HG02763 (cell line): ENCODE results near the gene UBE2C.
"Not testable (repeated sequence)": the region's sequence is repeated elsewhere in the genome, so short reads cannot be mapped to it uniquely, and the experiment has no call there.

Source experiments
- ATAC-seq: cut with Tn5 transposase; IDR thresholded peaks from one replicate; pipeline ENCODE4 v1.9.1; 2021; ENCODE audit warnings: mild to moderate bottlenecking, moderate library complexity; ENCODE audit not compliant: unreplicated experiment

Gene UBE2C

DNA sequence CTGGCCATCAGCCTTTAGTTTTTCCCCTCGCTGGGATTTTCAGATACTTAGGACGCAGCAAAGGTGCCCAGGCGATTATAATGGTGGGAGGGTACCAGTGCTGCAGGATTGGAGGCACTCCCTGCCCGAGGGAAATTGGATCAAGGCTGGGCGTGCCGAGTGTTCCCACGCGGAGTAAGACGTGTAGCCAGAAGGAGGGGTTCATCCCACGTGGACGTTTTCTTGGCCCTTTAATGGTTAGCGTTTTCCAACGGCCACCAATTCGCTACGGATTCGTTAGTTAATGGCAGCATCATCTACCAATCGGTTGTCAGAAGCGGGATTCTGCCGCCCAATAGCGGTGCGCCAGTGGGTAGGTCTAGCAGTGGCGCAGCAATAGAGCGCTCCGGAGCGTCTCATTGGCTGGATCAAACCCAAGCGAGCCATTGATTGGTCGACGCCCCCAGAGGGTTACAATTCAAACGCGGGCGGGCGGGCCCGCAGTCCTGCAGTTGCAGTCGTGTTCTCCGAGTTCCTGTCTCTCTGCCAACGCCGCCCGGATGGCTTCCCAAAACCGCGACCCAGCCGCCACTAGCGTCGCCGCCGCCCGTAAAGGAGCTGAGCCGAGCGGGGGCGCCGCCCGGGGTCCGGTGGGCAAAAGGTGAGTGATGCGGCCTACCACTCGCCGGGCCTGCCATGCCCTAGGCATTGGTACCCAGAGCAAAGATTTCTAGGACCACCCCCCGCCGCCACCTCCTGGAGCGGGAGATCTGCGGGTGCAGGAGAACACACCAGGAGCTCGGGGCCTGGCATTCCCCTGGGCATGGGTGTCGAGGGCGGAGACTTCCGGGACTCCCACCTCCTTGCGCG, at the start of gene UBE2C:
Gene UBE2C (plus strand): TSS at position 488 of the 849 bp plus-strand sequence. CDS start 52 bp downstream, at position 540.
- peak; percentile 97 for ATAC-seq

DNA sequence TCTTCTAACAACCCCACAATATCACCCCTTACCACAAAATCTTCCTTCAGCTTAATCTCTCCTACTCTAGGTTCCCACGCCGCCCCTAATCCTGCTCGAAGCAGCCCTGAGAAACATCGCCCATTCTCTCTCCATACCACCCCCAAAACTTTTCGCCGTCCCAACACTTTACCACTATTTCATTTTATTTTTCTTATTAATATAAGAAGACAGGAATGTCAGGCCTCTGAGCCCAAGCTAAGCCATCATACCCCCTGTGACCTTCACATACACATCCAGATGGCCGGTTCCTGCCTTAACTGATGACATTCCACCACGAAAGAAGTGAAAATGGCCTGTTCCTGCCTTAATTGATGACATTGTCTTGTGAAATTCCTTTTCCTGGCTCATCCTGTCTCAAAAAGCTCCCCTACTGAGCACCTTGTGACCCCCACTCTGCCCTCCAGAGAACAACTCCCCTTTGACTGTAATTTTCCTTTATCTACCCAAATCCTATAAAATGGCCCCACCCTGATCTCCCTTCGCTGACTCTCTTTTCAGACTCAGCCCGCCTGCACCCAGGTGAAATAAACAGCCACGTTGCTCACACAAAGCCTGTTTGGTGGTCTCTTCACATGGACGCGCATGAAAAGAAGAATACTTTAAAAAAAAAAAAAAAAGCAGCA, 47.7 kb upstream of the UBE2C start:
- ATAC-seq, result not testable (repeated sequence)

DNA sequence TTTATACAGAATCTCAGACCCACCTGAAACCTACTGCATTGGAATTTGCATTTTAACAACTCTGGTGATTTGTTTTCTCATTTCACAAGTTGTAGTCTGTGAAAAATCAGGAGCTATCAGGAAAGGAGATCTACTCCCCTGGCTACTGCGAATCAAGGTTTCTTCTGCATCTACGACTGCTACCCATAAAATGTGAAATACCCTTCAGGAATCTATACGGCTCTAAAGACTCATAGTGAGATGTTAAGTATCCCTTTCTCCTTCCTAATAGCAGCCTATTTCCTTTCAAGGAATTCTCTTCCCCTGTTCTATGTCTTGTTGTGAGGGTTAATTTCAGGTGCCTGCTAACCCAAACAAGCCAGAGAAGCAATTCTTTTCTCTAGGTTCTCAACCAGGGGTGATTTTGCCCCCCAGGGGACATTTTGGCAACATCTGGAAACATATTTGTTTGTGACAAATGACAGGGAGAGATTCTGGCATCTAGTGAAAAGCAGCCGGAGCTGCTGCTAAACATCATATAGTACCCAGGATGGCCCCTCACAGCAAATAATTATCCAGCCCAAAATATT, 47.1 kb upstream of the UBE2C start:
- ATAC-seq, result no peak

DNA sequence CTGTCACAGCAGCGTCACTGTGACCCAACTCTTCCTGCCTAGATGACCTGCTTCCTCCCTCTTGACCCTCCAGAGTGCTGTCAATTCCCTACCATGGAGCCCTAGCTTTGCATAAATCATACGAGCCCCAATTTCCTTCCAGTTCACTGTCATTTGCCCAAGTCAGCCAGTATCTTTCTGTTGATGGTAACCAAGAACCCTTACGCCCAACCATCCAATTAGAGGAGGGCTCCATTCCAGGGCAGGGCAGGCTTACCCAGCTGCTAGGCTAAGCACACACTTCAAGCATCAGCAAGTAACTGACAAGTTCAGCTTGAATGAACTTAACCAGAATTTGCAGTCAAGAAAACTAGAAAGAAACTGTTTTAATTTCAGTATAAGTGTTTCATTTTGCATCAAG, 46.5 kb upstream of the UBE2C start:
- no peak for ATAC-seq

DNA sequence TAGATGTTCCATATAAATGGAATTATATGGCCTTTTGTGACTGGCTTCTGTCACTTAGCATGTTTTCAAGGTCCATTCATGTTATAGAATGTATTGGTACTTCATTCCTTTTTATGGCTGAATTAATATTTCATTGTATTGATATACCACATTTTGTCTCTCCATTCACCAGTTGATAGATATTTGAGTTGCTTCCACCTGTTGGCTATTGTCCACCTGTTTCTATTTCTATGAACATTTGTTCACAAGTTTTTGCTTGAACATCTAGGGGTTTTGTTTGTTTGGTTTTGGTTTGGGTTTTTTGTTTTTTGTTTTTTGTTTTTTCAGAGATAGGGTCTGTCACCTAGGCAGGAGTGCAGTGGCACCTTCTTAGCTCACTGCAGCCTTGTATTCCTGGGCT, 44.0 kb upstream of the UBE2C start:
- no peak for ATAC-seq

DNA sequence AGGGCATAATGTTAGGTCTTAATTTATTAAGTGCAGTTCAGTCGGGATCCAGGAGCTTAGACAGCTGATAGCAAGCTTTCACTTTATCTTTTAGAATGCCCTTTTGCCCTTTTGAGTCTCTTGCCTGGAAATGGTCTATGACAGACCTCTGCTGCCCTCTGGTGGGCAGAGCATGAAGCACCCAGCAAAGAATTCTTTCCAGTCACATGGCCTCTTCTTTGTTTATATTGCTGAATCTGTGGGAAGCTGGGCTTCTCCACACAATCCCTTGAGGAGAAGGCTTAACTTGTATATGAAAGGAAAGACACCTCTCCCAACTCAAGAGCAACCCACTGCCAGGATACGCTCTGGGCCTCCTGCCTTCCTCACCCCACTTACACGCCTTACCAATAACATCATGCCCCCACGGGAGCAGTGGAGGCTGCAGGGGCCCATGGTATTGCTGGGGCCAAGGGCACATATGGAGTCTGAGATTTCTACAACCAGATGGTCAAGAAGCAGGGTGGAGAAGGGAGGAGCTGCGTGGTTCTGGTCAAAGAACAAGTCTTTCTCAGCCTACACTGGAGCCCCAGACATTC, 41.2 kb upstream of the UBE2C start:
- no peak for ATAC-seq

DNA sequence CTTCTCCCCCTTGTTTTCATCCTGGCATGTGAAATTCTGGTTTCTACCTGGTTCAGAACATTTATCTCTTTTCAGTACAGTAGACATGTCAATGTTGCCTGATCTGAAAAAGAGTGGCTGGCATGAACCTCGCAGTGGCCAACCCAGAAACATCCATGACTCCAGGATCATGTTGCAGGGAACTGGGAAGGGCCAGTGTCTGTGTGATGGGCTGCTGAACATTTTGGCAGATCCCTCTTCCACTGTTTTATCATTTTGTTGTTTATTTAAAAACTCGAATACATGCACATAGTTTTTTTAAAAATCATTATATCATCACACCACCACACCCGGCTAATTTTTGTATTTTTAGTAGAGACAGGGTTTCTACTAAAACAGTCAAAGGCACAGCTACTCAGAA, 39.8 kb upstream of the UBE2C start:
- no peak for ATAC-seq

DNA sequence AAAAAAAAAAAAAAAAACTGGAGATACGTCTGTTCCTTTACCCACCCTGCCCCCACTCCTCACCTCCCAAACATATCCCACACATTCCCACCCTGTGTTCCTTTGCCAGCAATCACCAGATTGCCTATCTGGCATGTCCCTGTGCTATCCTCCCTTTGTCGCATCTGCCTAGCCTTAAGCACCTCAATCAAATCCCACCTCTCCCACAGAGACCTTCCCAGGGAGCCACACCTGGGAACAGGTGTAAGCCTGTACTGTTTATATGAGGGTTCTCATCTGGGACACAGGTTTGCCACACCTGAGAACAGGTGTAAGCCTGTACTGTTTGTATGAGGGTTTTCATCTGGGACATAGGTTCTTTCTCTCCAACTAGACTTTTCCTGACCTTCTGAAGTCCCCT, 37.5 kb upstream of the UBE2C start:
- no peak for ATAC-seq

DNA sequence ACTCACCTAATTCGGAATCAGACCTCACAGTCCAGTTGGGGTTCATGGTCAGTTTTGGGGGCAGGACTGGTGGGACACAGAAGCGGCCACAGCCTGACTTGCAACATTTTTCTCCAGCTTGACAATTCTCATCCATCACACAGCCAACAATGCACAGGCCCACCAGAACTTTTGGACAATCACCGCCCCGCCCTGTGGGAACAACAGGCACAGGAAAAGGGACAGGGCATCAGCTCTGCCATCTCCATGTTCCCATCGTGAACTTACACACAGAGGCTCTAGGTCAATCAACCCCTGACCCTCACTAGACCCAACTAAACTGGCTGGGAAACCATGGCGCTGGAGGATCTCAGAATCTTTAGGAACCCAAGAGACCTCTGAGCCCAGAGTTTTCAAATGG, 37.0 kb upstream of the UBE2C start:
- ATAC-seq, result no peak

DNA sequence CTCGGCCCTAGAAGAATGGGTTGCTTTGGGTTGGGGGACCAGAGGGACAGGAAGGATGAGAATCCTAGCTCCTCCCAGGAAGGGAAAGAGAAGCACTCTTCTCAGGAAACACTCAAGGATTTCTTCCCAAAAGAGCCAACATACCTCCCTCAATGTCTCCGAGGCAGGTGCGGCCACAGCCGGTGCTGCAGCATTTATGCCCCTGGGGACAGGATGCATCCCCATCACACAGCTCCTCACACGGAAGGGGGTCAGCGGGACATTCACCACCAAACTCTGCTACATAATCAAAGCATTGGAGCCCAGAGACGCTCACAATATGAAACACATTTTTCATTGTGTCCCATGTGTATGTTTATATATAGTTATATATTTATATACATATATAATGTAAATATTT, 35.5 kb upstream of the UBE2C start:
- no peak for ATAC-seq

DNA sequence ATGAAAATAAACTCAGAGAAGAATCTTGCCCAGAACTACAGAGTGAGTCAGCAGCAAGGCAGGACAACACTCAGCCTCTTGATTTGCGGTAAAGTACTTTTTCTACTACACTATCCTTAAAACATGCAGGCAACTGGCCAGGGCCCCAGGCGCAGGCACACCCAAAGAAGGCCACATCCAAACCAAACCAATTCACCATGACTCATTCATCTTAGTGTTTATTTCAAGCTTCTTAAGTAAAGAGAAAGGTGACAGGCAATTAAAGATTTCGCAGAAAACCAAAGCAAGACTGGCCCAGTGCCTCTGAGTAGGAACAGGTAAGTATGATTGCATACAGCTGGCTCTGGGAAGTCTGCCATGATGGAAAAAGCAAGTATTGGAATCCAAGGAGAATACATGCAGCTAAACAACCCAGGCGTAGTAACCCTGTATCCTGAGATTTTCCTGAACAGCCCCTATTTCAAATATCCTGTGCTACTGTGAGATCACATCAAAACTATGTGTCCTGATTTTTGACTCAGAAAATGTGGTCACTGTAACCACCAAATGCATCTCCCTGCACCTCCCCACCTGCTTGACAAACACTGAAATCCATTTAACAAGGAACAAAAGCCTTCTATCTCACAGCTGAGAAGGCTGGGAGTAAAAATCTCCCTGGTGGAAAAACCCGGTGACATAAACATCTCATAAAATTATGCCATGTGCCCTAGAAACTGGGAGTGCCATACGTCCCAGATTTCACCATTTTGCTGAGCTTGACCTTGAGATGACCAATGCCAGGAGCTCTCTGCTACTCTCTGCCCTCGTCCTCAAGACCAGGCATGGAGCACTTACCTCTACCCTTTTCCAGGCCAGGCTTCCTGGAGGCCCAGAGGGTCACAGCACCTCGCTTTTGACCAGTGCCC, 33.2 kb upstream of the UBE2C start:
- ATAC-seq, result no peak

DNA sequence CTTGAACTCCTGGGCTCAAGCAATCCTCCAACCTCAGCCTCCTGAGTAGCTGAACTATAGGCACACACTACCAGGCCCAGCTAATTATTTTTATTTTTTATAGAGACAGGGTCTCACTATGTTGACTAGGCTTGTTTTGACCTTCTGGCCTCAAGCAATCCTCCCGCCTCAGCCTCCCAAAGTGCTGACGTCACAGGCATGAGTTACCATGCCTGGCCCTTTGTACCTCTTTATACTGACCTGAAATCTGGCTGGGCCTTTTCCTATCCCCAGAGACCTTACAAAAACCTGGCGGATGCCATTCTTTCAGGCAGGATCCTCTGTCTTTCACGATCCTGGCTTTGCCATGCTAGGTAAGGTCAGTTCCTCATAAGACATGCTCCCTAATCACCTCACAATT, 32.3 kb upstream of the UBE2C start:
- ATAC-seq, result no peak

DNA sequence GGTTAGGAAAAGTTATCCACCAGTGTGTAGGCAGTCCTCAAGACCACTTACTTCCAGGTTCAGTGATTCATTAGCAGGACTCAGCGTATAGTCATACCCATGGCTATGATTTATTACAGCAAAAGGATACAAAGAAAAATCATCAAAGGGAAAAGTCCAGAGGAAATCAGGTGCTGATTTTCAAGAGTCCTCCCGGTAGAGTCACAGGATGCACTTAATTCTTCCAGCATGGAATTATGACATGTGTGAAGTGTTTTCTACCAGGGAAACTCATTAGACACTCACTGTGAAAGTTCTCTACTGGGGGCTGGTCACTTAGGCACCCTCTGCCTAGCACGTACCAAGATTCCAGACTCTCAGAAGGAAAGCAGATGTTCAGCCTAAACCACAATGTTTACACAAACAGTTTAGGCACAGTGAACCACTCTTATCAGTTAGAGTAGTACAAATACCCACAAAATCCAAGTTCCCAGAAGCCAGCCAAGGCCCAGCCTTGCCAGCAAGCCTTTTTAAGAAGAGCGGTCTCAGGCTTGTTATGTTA, 31.0 kb upstream of the UBE2C start:
- ATAC-seq, result no peak

DNA sequence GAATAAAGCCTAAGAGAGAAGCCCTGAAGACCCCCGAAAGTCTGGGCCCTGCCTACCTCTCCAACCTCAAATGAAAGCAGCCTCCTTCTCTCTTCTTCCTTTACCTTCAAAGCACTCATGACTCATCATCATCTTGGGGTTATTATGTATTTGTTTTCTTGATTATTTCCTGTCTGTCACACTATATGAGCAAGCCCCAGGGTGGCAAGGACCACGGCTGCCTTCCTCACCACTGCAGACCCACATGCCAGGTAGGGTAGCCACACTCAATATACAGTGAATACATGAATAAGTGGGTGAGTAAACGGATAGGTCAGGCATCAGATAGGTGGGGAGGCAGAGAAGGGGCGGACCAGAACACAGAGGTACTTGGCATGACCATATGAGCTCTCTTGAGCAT, 29.6 kb upstream of the UBE2C start:
- ATAC-seq, result no peak

DNA sequence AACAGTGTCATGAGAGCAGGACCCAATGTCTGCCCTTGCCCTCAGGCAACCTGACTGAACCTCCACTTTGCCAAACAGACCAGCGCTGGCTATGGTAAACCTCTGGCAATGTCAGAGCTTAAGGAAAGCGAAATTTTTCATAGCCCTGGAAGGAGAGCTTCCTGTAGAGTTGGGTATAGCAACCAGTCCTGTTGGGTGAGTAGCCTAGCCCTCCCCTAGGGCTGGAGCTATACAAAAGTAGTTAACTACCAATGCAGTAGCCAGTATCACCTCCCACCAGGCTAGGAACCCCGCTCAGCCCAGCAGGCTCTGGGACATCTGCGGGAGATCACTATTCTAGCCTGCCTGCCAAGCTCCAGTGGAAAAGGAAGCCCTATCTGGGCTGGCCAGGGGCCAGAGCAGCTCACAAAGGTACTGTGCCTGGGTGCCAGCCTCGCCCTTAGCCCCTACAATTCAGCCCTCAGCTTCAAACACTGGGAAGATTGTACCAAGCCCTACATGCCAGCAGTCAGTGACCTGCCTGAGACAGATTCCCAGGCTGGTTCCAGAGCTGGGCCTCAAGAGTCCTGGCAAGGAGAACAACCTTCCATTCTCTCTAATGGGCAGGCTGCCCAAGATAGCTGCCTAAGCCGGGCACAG, 28.7 kb upstream of the UBE2C start:
- no peak for ATAC-seq

DNA sequence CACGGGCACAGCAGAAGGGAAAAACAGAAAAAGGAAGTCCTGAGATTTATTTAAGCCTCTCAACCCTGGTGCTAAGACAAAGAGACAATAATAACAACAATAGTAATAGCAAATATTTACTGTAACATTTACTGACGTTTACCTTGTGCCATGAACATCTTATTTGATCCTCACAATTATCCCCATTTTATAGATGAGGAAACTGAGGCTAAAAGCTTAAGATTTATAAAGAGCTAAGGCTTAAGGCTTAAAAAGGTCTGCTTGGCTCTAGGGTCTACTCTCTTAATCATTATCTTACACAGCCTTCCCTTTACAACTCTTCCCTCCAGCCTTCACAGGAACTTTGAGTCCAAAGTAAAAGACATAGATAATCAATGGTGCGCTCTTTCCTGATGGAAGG, 24.1 kb upstream of the UBE2C start:
- ATAC-seq, result no peak

DNA sequence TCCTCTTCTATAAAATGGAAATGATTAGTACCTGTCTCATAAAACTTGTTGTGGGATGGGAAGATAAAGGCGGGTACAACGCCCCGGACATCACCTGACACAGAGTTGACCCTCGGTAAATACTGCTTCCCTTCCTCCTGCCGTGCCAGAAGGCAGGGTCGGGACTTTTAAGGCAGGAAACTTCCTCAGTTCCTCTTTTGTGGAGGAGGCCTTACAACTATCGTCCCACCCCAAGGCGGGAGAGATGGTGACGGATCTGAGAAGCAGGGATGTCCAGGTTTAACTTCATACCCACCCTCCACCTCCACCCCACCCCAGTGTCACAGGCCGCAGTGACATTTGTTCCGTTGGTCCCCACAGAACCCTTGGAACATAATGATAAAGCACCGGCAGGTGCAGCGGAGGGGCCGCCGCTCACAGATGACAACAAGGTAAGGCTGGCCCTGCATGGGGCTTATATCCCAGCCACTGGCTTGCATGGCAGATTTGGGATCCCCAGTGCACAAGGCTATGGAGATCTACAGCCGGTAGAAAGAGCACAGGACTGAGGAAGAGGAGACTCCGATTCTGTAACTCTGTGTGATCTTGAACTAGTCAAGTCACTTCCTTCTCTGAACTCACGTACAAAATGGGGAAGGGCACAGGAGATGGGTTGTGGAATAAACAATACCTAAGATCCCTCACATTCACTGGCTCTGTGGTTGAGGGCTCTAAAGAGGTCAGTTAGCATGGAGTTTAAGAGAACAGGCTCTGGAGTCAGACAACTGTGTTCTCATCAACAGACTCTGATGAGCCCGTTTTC, 19.9 kb upstream of the UBE2C start:
- ATAC-seq, result no peak

DNA sequence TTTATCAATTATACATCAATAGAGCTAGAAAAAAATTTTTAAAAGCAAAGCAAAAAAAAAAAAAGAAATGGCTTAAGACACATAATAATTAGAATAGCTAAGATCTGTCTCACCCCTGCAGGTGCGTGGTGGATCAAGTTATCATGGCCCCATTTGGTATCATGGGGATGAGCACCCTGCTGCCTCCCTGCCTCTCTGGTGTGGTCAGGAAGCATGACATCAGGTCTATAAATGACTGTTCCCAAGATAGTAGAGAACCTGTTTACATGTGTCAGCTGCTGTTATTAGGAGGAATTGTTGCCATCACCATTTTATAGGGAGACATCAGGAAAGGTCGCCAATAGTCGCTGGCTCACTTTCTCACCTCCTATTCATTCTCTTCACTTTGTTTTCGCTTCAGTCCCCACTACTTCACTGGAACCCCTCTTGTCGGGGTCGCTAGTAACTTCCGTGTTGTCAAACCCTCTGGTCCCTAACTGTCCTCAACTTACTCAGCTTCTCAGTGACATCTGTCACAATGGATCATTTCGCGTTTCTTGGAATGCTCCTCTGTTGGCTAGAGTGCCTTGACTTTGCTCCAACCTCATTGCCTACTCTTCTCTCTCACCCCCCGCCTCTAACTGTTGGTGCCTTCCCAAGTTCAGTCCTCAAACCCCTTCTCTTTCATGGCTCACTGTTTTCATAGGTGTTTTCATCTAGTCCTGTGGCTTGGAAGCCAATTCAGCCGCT, 15.9 kb upstream of the UBE2C start:
- no peak for ATAC-seq
